ENCODE measurements around the gene WEE2. TPM values are rescaled to one million over a fixed set of nuclear protein-coding genes. Genes with fewer than 3 reads are reported as not detected.
A peak's percentile ranks its signal among the peaks of the same experiment; 100 is the strongest.
"Not testable (repeated sequence)": the region's sequence is repeated elsewhere in the genome, so short reads cannot be mapped to it uniquely, and the experiment has no call there.

Gene WEE2
- total RNA-seq, 1 donor from 2014 or later = not detected

GRCh38 chr7:141754939-141755338 lies 46.8 kb downstream of the WEE2 start:
- no peak for DNase-seq (ENCODE audit: low spot score in 2 of 2)
- no peak overlapping the region for H3K4me3 ChIP-seq
- H3K36me3 ChIP-seq = peaks cover 49 to 68% of the 10 kb centered on the region in 2 donors
- no peaks in the 10 kb centered on the region for H3K4me1 ChIP-seq
- TF ChIP-seq, protein P1, sequence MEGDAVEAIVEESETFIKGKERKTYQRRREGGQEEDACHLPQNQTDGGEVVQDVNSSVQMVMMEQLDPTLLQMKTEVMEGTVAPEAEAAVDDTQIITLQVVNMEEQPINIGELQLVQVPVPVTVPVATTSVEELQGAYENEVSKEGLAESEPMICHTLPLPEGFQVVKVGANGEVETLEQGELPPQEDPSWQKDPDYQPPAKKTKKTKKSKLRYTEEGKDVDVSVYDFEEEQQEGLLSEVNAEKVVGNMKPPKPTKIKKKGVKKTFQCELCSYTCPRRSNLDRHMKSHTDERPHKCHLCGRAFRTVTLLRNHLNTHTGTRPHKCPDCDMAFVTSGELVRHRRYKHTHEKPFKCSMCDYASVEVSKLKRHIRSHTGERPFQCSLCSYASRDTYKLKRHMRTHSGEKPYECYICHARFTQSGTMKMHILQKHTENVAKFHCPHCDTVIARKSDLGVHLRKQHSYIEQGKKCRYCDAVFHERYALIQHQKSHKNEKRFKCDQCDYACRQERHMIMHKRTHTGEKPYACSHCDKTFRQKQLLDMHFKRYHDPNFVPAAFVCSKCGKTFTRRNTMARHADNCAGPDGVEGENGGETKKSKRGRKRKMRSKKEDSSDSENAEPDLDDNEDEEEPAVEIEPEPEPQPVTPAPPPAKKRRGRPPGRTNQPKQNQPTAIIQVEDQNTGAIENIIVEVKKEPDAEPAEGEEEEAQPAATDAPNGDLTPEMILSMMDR (IDR thresholded peaks at IDR 0.05) = peak in 2 of 3 experiments; percentile 29 to 36
- no peaks in the 10 kb centered on the region for H3K27me3 ChIP-seq
- intact Hi-C loops (cut with DNase I) = no loop called here
- no peak overlapping the region for H3K27ac ChIP-seq
- peaks cover 7 to 9% of the 10 kb centered on the region in 2 donors for H3K9me3 ChIP-seq

- TF ChIP-seq, protein P1 (IDR thresholded peaks at IDR 0.05) = no peak
- intact Hi-C loops (cut with DNase I) = no loop called here
- Histone ChIP-seq H3K36me3 (peaks cover 10 to 51% of the 10 kb centered on the region in 2 donors), H3K27ac (no peak within 1 kb of the TSS), H3K9me3 (no peaks in the 10 kb centered on the region), H3K4me3 (no peak within 1 kb of the TSS), H3K27me3 (no peaks in the 10 kb centered on the region), H3K4me1 (no peaks in the 10 kb centered on the region)
- DNase-seq (ENCODE audit: low spot score in 2 of 2) = no peak
Measured at GRCh38 chr7:141763797-141764196, 55.6 kb downstream of the WEE2 start, which contains the start of gene TAS2R3. Gene TAS2R3, plus strand, starts transcription at chr7:141764097. Its CDS starts 62 bp downstream, at chr7:141764159.

GRCh38 chr7:141770083-141770583 lies 62.0 kb downstream of the WEE2 start:
- H3K9me3 ChIP-seq; H3K27me3 ChIP-seq; intact Hi-C loops (cut with DNase I); H3K36me3 ChIP-seq; H3K4me1 ChIP-seq; H3K4me3 ChIP-seq; H3K27ac ChIP-seq; DNase-seq (ENCODE audit: low spot score in 2 of 2): not testable (repeated sequence)

DNA sequence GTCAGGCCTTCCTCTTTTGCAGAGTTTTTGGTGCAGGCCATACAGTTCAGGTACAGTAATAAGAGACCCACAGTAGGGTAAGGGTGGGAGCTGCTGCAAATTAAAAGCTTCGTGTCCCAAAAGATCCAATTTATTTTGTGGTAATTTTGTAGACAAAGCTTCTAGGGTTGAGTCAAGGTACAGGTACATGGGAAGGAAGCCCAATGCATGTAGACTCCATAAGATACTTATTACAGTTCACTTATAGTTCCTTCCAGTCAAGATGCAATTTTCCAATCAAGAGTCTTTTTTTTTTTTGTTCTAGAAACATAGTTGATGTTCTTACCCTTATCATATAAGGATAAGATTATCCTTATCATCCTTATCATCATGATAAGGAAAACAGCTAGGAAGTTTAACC lies 68.2 kb downstream of the WEE2 start, which contains the start of gene TAS2R4:
TAS2R4 (plus strand) TSS at position 301 of the 400 bp plus-strand sequence. CDS start 1,815 bp downstream, outside the sequence.
- intact Hi-C loops (cut with DNase I) = no loop called here
- TF ChIP-seq, protein P1 (IDR thresholded peaks at IDR 0.05) = no peak
- no peaks in the 10 kb centered on the region for H3K9me3 ChIP-seq
- no peak within 1 kb of the TSS for H3K4me3 ChIP-seq
- peaks cover 10 to 18% of the 10 kb centered on the region in 2 donors for H3K36me3 ChIP-seq
- no peak for DNase-seq (ENCODE audit: low spot score in 2 of 2)
- H3K27ac ChIP-seq = no peak within 1 kb of the TSS
- no peaks in the 10 kb centered on the region for H3K4me1 ChIP-seq
- H3K27me3 ChIP-seq = no peaks in the 10 kb centered on the region

Other genes starting within 250 kb of the WEE2 start
- gene AGK, start 156.9 kb upstream of the WEE2 start, total RNA-seq = 16.1 TPM
- gene DENND11, start 6.2 kb upstream of the WEE2 start, total RNA-seq = 10.4 TPM
- 19.2 TPM for gene SSBP1, start 30.0 kb downstream of the WEE2 start, total RNA-seq
- gene TAS2R3, start 55.7 kb downstream of the WEE2 start, total RNA-seq = 6.6 TPM
- not detected for gene TAS2R4, start 68.3 kb downstream of the WEE2 start, total RNA-seq
- not detected for gene TAS2R5, start 81.9 kb downstream of the WEE2 start, total RNA-seq
- not detected for gene PRSS37, start 133.1 kb downstream of the WEE2 start, total RNA-seq
- not detected for gene OR9A4, start 208.0 kb downstream of the WEE2 start, total RNA-seq
- gene CLEC5A, start 238.6 kb downstream of the WEE2 start, total RNA-seq = 0.64 TPM